DOHH2 (cell line): ENCODE data around the gene OR2T12.
"Not testable (repeated sequence)": the region's sequence is repeated elsewhere in the genome, so short reads cannot be mapped to it uniquely, and the experiment has no call there.

ENCODE experiments used
- H3F3A ChIP-seq: fragments of 200-600 bp; sonication (generic), shearing (Covaris generic); 2 replicates; pipeline ENCODE4 v1.6.0; 2016; ENCODE audit warnings: antibody characterized with exemption, mild to moderate bottlenecking; ENCODE audit not compliant: control insufficient read depth, insufficient read depth
- H3K27ac ChIP-seq: fragments of 200-600 bp; sonication (generic); 2 replicates; pipeline ENCODE4 v1.5.1; 2014; ENCODE audit warnings: low read depth, mild to moderate bottlenecking, low read length, moderate library complexity
- H3K27me3 ChIP-seq: fragments of 200-600 bp; sonication (generic); 2 replicates; pipeline ENCODE4 v1.6.1; 2014; ENCODE audit warnings: mild to moderate bottlenecking, low read length, mixed read lengths; ENCODE audit not compliant: control insufficient read depth
- H3K36me3 ChIP-seq: fragments of 200-600 bp; sonication (generic); 2 replicates; pipeline ENCODE4 v1.6.1; 2014; ENCODE audit warnings: mild to moderate bottlenecking, low read length, moderate library complexity, mixed read lengths; ENCODE audit not compliant: control insufficient read depth
- H3K4me1 ChIP-seq: fragments of 200-600 bp; sonication (generic); 2 replicates; pipeline ENCODE4 v1.6.1; 2014; ENCODE audit warnings: mild to moderate bottlenecking, low read length, mixed read lengths; ENCODE audit not compliant: control insufficient read depth
- H3K4me2 ChIP-seq: fragments of 200-600 bp; sonication (generic); 2 replicates; pipeline ENCODE4 v1.6.0; 2014; ENCODE audit warnings: mild to moderate bottlenecking, low read length, moderate library complexity
- H3K4me3 ChIP-seq: fragments of 200-600 bp; sonication (generic); 2 replicates; pipeline ENCODE4 v1.5.1; 2014; ENCODE audit warnings: mild to moderate bottlenecking, low read length, mixed read lengths
- H3K79me2 ChIP-seq: fragments of 200-600 bp; sonication (generic); 2 replicates; pipeline ENCODE4 v1.6.1; 2014; ENCODE audit warnings: mild to moderate bottlenecking, low read length, mixed read lengths; ENCODE audit not compliant: control insufficient read depth
- H3K9me2 ChIP-seq: fragments of 200-600 bp; sonication (generic); replicated peaks from 2 replicates; pipeline ENCODE4 v1.6.1; 2014; ENCODE audit warnings: mild to moderate bottlenecking, low read length, mixed read lengths; ENCODE audit not compliant: control insufficient read depth
- H3K9me3 ChIP-seq: fragments of 200-600 bp; sonication (generic); 2 replicates; pipeline ENCODE4 v1.6.1; 2014; ENCODE audit warnings: antibody characterized with exemption, low read length, mixed read lengths; ENCODE audit not compliant: control insufficient read depth, insufficient read depth
- H4K20me1 ChIP-seq: fragments of 200-600 bp; sonication (generic); 2 replicates; pipeline ENCODE4 v1.6.0; 2014; ENCODE audit warnings: low read depth, mild to moderate bottlenecking, antibody characterized with exemption, low read length, moderate library complexity; ENCODE audit not compliant: control insufficient read depth, insufficient read depth
- CTCF ChIP-seq: fragments of 200-600 bp; sonication (generic); IDR thresholded peaks from one replicate; pipeline ENCODE4 v1.5.1; 2014; ENCODE audit warnings: antibody characterized with exemption, mild to moderate bottlenecking, low read depth, low read length; ENCODE audit not compliant: poor library complexity, severe bottlenecking
- EZH2phosphoT487 ChIP-seq: fragments of 200-600 bp; sonication (generic); IDR thresholded peaks from 2 replicates; pipeline ENCODE4 v1.6.1; 2017; ENCODE audit warnings: borderline replicate concordance, mild to moderate bottlenecking, antibody characterized with exemption, low read length, moderate library complexity, mixed read lengths

Gene OR2T12

GRCh38 chr1:248288391-248288790 is 14.8 kb downstream of the OR2T12 start:
- Histone ChIP-seq H3K9me3 (no peaks in the 10 kb centered on the region), H3K36me3 (no peaks in the 10 kb centered on the region), H4K20me1 (no peaks in the 10 kb centered on the region), H3K4me1 (no peaks in the 10 kb centered on the region), H3K4me2 (no peak overlapping the region), H3K27me3 (no peaks in the 10 kb centered on the region), H3K27ac (no peak overlapping the region), H3K4me3 (no peak overlapping the region), H3K79me2 (no peaks in the 10 kb centered on the region), H3K9me2 (no peaks in the 10 kb centered on the region), H3F3A (no peaks in the 10 kb centered on the region)
- TF ChIP-seq CTCF (no peak), EZH2phosphoT487 (no peak)

GRCh38 chr1:248277876-248278275 is 25.3 kb downstream of the OR2T12 start, which contains the start of gene OR2T33:
OR2T33 (minus strand) TSS chr1:248277976; CDS start chr1:248273814, 4,162 bp downstream.
- TF ChIP-seq CTCF, result no peak
- no peak for TF ChIP-seq EZH2phosphoT487
- H3F3A ChIP-seq, result no peaks in the 10 kb centered on the region

GRCh38 chr1:248273225-248273624 is 30.0 kb downstream of the OR2T12 start:
- H3K9me3 ChIP-seq, H3K4me3 ChIP-seq, H3K79me2 ChIP-seq, H3K27ac ChIP-seq, H3K4me2 ChIP-seq, H3K27me3 ChIP-seq, H4K20me1 ChIP-seq, H3K36me3 ChIP-seq, H3F3A ChIP-seq, H3K4me1 ChIP-seq, H3K9me2 ChIP-seq: not testable (repeated sequence)

More at GRCh38 chr1:248277876-248278275, 25.3 kb downstream of the OR2T12 start, which contains the start of gene OR2T33:
- H3K79me2 ChIP-seq, result no peaks in the 10 kb centered on the region
- no peaks in the 10 kb centered on the region for H3K9me3 ChIP-seq
- no peaks in the 10 kb centered on the region for H3K27me3 ChIP-seq
- no peaks in the 10 kb centered on the region for H3K9me2 ChIP-seq
- H3K36me3 ChIP-seq, result no peaks in the 10 kb centered on the region
- no peak within 1 kb of the TSS for H3K4me2 ChIP-seq
- H3K27ac ChIP-seq, result no peak within 1 kb of the TSS
- H3K4me1 ChIP-seq, result no peaks in the 10 kb centered on the region
- H4K20me1 ChIP-seq, result no peaks in the 10 kb centered on the region
- no peak within 1 kb of the TSS for H3K4me3 ChIP-seq

GRCh38 chr1:248268178-248268577 is 35.0 kb downstream of the OR2T12 start:
- Histone ChIP-seq H3K79me2 (no peaks in the 10 kb centered on the region), H3K27ac (no peak overlapping the region), H3K4me2 (no peak overlapping the region), H3K9me2 (no peaks in the 10 kb centered on the region), H3F3A (no peaks in the 10 kb centered on the region), H3K27me3 (no peaks in the 10 kb centered on the region), H3K9me3 (no peaks in the 10 kb centered on the region), H3K4me1 (no peaks in the 10 kb centered on the region), H3K36me3 (no peaks in the 10 kb centered on the region), H4K20me1 (no peaks in the 10 kb centered on the region), H3K4me3 (no peak overlapping the region)
- TF ChIP-seq CTCF, result no peak
- no peak for TF ChIP-seq EZH2phosphoT487

- not testable (repeated sequence) for H3K4me2 ChIP-seq, H3F3A ChIP-seq, H3K79me2 ChIP-seq, H3K4me3 ChIP-seq, H3K4me1 ChIP-seq, H4K20me1 ChIP-seq, H3K36me3 ChIP-seq, H3K27ac ChIP-seq, H3K27me3 ChIP-seq, H3K9me2 ChIP-seq, H3K9me3 ChIP-seq
Measured at GRCh38 chr1:248259309-248259708, 43.9 kb downstream of the OR2T12 start.
